Keratinocyte (primary cell): ENCODE measurements around the gene HCN2. TPM values are rescaled to one million over a fixed set of nuclear protein-coding genes. Genes with fewer than 3 reads are reported as not detected.
A peak's percentile ranks its signal among the peaks of the same experiment; 100 is the strongest.

ENCODE experiments used
- DNase-seq: peaks from one replicate; pipeline ENCODE4 v3.0.0-alpha.2; 2011; ENCODE audit warnings: low read depth, missing footprints, low spot score
- FAIRE-seq: peaks from 2 replicates; lab custom pipeline; 2011; peaks lifted over from hg19 to GRCh38; lab: Jason Lieb, UNC
- H2AFZ ChIP-seq: 2 replicates; pipeline ENCODE4 v1.6.0; 2012; ENCODE audit warnings: low read length, control low read depth, inconsistent platforms; ENCODE audit not compliant: control insufficient read depth
- H3K27ac ChIP-seq: 2 replicates; pipeline ENCODE4 v1.5.1; 2011; ENCODE audit warnings: low read length; ENCODE audit not compliant: control insufficient read depth, insufficient read depth
- H3K27me3 ChIP-seq: 3 replicates; pipeline ENCODE4 v1.6.0; 2011; ENCODE audit warnings: low read length; ENCODE audit not compliant: control insufficient read depth, insufficient read depth; ENCODE audit errors: extremely low read depth
- H3K36me3 ChIP-seq, 2 experiments: 2 replicates in 1 of 2; 3 replicates in 1 of 2; pipeline ENCODE4 v1.5.1; 2011; ENCODE audit warnings: low read length in 2 of 2, mild to moderate bottlenecking in 1 of 2; ENCODE audit not compliant: control insufficient read depth in 2 of 2, insufficient read depth in 2 of 2; ENCODE audit errors: extremely low read depth in 1 of 2
- H3K4me1 ChIP-seq: 3 replicates; pipeline ENCODE4 v1.5.1; 2011; ENCODE audit warnings: low read length; ENCODE audit not compliant: control insufficient read depth, insufficient read depth; ENCODE audit errors: extremely low read depth
- H3K4me2 ChIP-seq: 3 replicates; pipeline ENCODE4 v1.6.0; 2011; ENCODE audit warnings: low read depth, low read length; ENCODE audit not compliant: control insufficient read depth, insufficient read depth; ENCODE audit errors: extremely low read depth
- H3K4me3 ChIP-seq, 3 experiments: fragments of 200-600 bp in 1 of 3; sonication (generic) in 1 of 3; 2 replicates in 2 of 3; 3 replicates in 1 of 3; pipeline ENCODE4 v1.5.1; 2011 to 2016; ENCODE audit warnings: low read length in 3 of 3, mild to moderate bottlenecking in 3 of 3, control low read depth in 2 of 3, inconsistent platforms in 1 of 3, low read depth in 1 of 3, mixed read lengths in 1 of 3, mixed run types in 1 of 3, moderate library complexity in 1 of 3; ENCODE audit not compliant: control insufficient read depth in 2 of 3, insufficient read depth in 2 of 3; ENCODE audit errors: extremely low read depth in 1 of 3
- H3K79me2 ChIP-seq: 2 replicates; pipeline ENCODE4 v1.6.0; 2012; ENCODE audit warnings: low read length; ENCODE audit not compliant: control insufficient read depth, insufficient read depth
- H3K9ac ChIP-seq: 3 replicates; pipeline ENCODE4 v1.6.0; 2011; ENCODE audit warnings: low read length; ENCODE audit not compliant: control insufficient read depth, insufficient read depth; ENCODE audit errors: extremely low read depth
- H3K9me1 ChIP-seq: 3 replicates; pipeline ENCODE4 v1.6.0; 2011; ENCODE audit warnings: low read length; ENCODE audit not compliant: control insufficient read depth, insufficient read depth; ENCODE audit errors: extremely low read depth
- H3K9me3 ChIP-seq: 2 replicates; pipeline ENCODE4 v1.5.1; 2012; ENCODE audit warnings: low read depth, low read length; ENCODE audit not compliant: control insufficient read depth
- H4K20me1 ChIP-seq: 3 replicates; pipeline ENCODE4 v1.6.0; 2011; ENCODE audit warnings: low read length; ENCODE audit not compliant: control insufficient read depth, insufficient read depth; ENCODE audit errors: extremely low read depth
- CTCF ChIP-seq, 3 experiments: IDR thresholded peaks in 1 of 3; conservative IDR thresholded peaks in 1 of 3; optimal IDR thresholded peaks in 1 of 3; 2 replicates in 2 of 3; 3 replicates in 1 of 3; pipeline versions ENCODE3 to v1.5.1; 2011; ENCODE audit warnings: low read length in 3 of 3, mild to moderate bottlenecking in 3 of 3, moderate library complexity in 2 of 3, control low read depth in 1 of 3, inconsistent platforms in 1 of 3; ENCODE audit not compliant: insufficient read depth in 2 of 3; ENCODE audit errors: extremely low read depth in 1 of 3
- EZH2 ChIP-seq: IDR thresholded peaks from one replicate; pipeline ENCODE4 v1.6.1; 2012; ENCODE audit warnings: inconsistent platforms, mild to moderate bottlenecking, low read length, moderate library complexity
- dilution Hi-C: fragments of 300-500 bp; cut with MboI; formaldehyde crosslinking; loops from one replicate; pipeline ENCODE4 v1.7.0; 2020; ENCODE audit warnings: low sequenced_read_pairs; ENCODE audit not compliant: extremely low pct_ligation_motif_present
- polyA plus RNA-seq, 5 experiments: library from polyadenylated mRNA; depleted of rRNA in 3 of 5; stranded (reverse) in 3 of 5; stranded (forward) in 1 of 5; unstranded in 1 of 5; fragments of >200 nt; gene quantifications; 1 replicate in 1 of 5; 2 replicates in 3 of 5; 3 replicates in 1 of 5; pipeline versions ENCODE4 v1.2.1 to v1.2.3, GENCODE V29; 2011 to 2012; ENCODE audit warnings: missing spikeins in 2 of 5, low read depth in 1 of 5, low replicate concordance in 1 of 5

HCN2 gene
- polyA plus RNA-seq, 1 donor (not counting 4 experiments of a cell fraction or from before 2014, with no cell fraction given) = 0.13 TPM

GRCh38 chr19:571566-571974 is 18.1 kb upstream of the HCN2 start:
- Histone ChIP-seq H3K4me2 (peak overlapping the region; percentile 97), H3K9ac (peak overlapping the region; percentile 69), H3K9me1 (no peaks in the 10 kb centered on the region), H2AFZ (peak overlapping the region; percentile 93), H4K20me1 (peaks cover 19% of the 10 kb centered on the region), H3K9me3 (no peaks in the 10 kb centered on the region), H3K27ac (peak overlapping the region; percentile 72), H3K79me2 (peaks cover 39% of the 10 kb centered on the region), H3K4me1 (peaks cover 36% of the 10 kb centered on the region), H3K27me3 (no peaks in the 10 kb centered on the region), H3K4me3 (peak overlapping the region; percentile 15 to 73 (median 67)), H3K36me3 (peaks cover 0 to under 1% of the 10 kb centered on the region in 2 experiments)
- no peak for FAIRE-seq
- TF ChIP-seq CTCF (optimal IDR thresholded peaks at IDR 0.05 in 1 of 3, IDR thresholded peaks at IDR 0.05 in 1 of 3, conservative IDR thresholded peaks at IDR 0.05 in 1 of 3; ENCODE audit: extremely low read depth in 1 of 3, insufficient read depth in 2 of 3, low read length in 3 of 3) (no peak), EZH2 (no peak)
- DNase-seq = no peak
- dilution Hi-C loops = no loop called here

GRCh38 chr19:572140-572742 is 17.4 kb upstream of the HCN2 start, which contains the start of gene BSG:
Gene BSG (plus strand): TSS chr19:572596. CDS start chr19:572635, 39 bp downstream.
- dilution Hi-C loops = no loop called here
- Histone ChIP-seq H3K79me2 (peaks cover 46% of the 10 kb centered on the region), H2AFZ (peak within 1 kb of the TSS; percentile 93), H3K4me2 (peak within 1 kb of the TSS; percentile 97), H3K4me1 (peaks cover 38% of the 10 kb centered on the region), H3K4me3 (peak within 1 kb of the TSS; percentile 89 to 100 (median 95)), H4K20me1 (peaks cover 26% of the 10 kb centered on the region), H3K9me3 (no peaks in the 10 kb centered on the region), H3K9ac (peak within 1 kb of the TSS; percentile 97), H3K27me3 (no peaks in the 10 kb centered on the region), H3K9me1 (no peaks in the 10 kb centered on the region), H3K27ac (peak within 1 kb of the TSS; percentile 92), H3K36me3 (peaks cover 0 to 5% of the 10 kb centered on the region in 2 experiments)
- FAIRE-seq (peak; percentile 67), DNase-seq (peak; percentile 79)
- no peak for TF ChIP-seq CTCF (optimal IDR thresholded peaks at IDR 0.05 in 1 of 3, IDR thresholded peaks at IDR 0.05 in 1 of 3, conservative IDR thresholded peaks at IDR 0.05 in 1 of 3; ENCODE audit: extremely low read depth in 1 of 3, insufficient read depth in 2 of 3, low read length in 3 of 3)
- TF ChIP-seq EZH2 = no peak
